ENCODE results near the gene ECM1. TPM values are rescaled to one million over a fixed set of nuclear protein-coding genes. Genes with fewer than 3 reads are reported as not detected.
A peak's percentile ranks its signal among the peaks of the same experiment; 100 is the strongest.

Gene ECM1
- total RNA-seq, 1 donor from 2014 or later: 31.5 TPM

- Mint-ChIP-seq H3K4me1 (ENCODE audit: unreplicated experiment) (peaks cover 30% of the 10 kb centered on the region), H3K27ac (peak overlapping the region; percentile 81), H3K9me3 (no peaks in the 10 kb centered on the region), H3K4me3 (peak overlapping the region; percentile 67), H3K27me3 (peaks cover 4% of the 10 kb centered on the region), H3K36me3 (no peaks in the 10 kb centered on the region)
- DNase-seq (ENCODE audit: extremely low spot score, unreplicated experiment): no peak
- no peak for TF ChIP-seq CTCF (conservative IDR thresholded peaks at IDR 0.05)
These were observed 42.5 kb downstream of the ECM1 start for GRCh38 chr1:150550222-150551050.

- Mint-ChIP-seq H3K27me3 (peaks cover 4% of the 10 kb centered on the region), H3K4me1 (ENCODE audit: unreplicated experiment) (peaks cover 30% of the 10 kb centered on the region), H3K27ac (peak overlapping the region; percentile 81), H3K9me3 (no peaks in the 10 kb centered on the region), H3K36me3 (no peaks in the 10 kb centered on the region), H3K4me3 (peak overlapping the region; percentile 21)
- no peak for DNase-seq (ENCODE audit: extremely low spot score, unreplicated experiment)
- TF ChIP-seq CTCF (conservative IDR thresholded peaks at IDR 0.05): no peak
These were observed 43.3 kb downstream of the ECM1 start for GRCh38 chr1:150551051-150551783.

- no peak for DNase-seq (ENCODE audit: extremely low spot score, unreplicated experiment)
- TF ChIP-seq CTCF (conservative IDR thresholded peaks at IDR 0.05): no peak
These were observed 43.8 kb downstream of the ECM1 start for GRCh38 chr1:150551784-150552127.

GRCh38 chr1:150552128-150552910 lies 44.4 kb downstream of the ECM1 start:
- H3K4me3 Mint-ChIP-seq: peak overlapping the region; percentile 56
- DNase-seq (ENCODE audit: extremely low spot score, unreplicated experiment): no peak
- no peaks in the 10 kb centered on the region for H3K36me3 Mint-ChIP-seq
- peak overlapping the region; percentile 81 for H3K27ac Mint-ChIP-seq
- peaks cover 4% of the 10 kb centered on the region for H3K27me3 Mint-ChIP-seq
- TF ChIP-seq CTCF (conservative IDR thresholded peaks at IDR 0.05): no peak
- no peaks in the 10 kb centered on the region for H3K9me3 Mint-ChIP-seq
- H3K4me1 Mint-ChIP-seq (ENCODE audit: unreplicated experiment): peaks cover 23% of the 10 kb centered on the region

More at GRCh38 chr1:150551784-150552127, 43.8 kb downstream of the ECM1 start:
- Mint-ChIP-seq H3K9me3 (no peaks in the 10 kb centered on the region), H3K36me3 (no peaks in the 10 kb centered on the region), H3K27ac (peak overlapping the region; percentile 81), H3K4me3 (peak overlapping the region; percentile 21), H3K27me3 (peaks cover 4% of the 10 kb centered on the region), H3K4me1 (ENCODE audit: unreplicated experiment) (peaks cover 26% of the 10 kb centered on the region)

GRCh38 chr1:150552911-150553289 lies 45.0 kb downstream of the ECM1 start:
- DNase-seq (ENCODE audit: extremely low spot score, unreplicated experiment): no peak
- Mint-ChIP-seq H3K36me3 (no peaks in the 10 kb centered on the region), H3K4me1 (ENCODE audit: unreplicated experiment) (peaks cover 23% of the 10 kb centered on the region), H3K4me3 (peak overlapping the region; percentile 56), H3K27me3 (peaks cover 4% of the 10 kb centered on the region), H3K27ac (peak overlapping the region; percentile 81), H3K9me3 (no peaks in the 10 kb centered on the region)
- no peak for TF ChIP-seq CTCF (conservative IDR thresholded peaks at IDR 0.05)

Data from type B pancreatic cell (in vitro differentiated cells).